Thyroid gland (tissue), 4 donors: ENCODE data around the gene AQP9. TPM values are rescaled to one million over a fixed set of nuclear protein-coding genes. Genes with fewer than 3 reads are reported as not detected.
"Not testable (repeated sequence)": the region's sequence is repeated elsewhere in the genome, so short reads cannot be mapped to it uniquely, and the experiment has no call there.

Source experiments
- DNase-seq, 2 donors: peaks; one replicate each; pipeline ENCODE4 v3.0.0-alpha.2; 2019
- H3K27ac ChIP-seq, 3 donors: fragments of 200-600 bp; sonication (generic); 1 replicate in 2 of 3; 2 replicates in 1 of 3; pipeline ENCODE4 v1.5.1; 2016 to 2019; ENCODE audit warnings: mild to moderate bottlenecking in 1 of 3, moderate library complexity in 1 of 3
- H3K27me3 ChIP-seq: fragments of 200-600 bp; sonication (generic); one replicate; pipeline ENCODE4 v1.5.1; 2019
- H3K36me3 ChIP-seq, 2 donors: fragments of 200-600 bp; sonication (generic); one replicate each; pipeline ENCODE4 v1.5.1; 2016 to 2019
- H3K4me1 ChIP-seq, 2 donors: fragments of 200-600 bp; sonication (generic); one replicate each; pipeline ENCODE4 v1.5.1; 2017 to 2019
- H3K4me3 ChIP-seq, 3 donors: fragments of 200-600 bp; sonication (generic); replicated peaks in 1 of 3; 1 replicate in 2 of 3; 2 replicates in 1 of 3; pipeline ENCODE4 v1.5.1; 2016; ENCODE audit warnings: mild to moderate bottlenecking in 1 of 3
- H3K9me3 ChIP-seq: fragments of 200-600 bp; sonication (generic); one replicate; pipeline ENCODE4 v1.5.1; 2017
- POLR2A ChIP-seq, 2 donors: fragments of 450-650 bp; IDR thresholded peaks; one replicate each; pipeline ENCODE4 v1.6.1; 2017; ENCODE audit warnings: antibody characterized with exemption in 2 of 2, mild to moderate bottlenecking in 2 of 2, moderate library complexity in 1 of 2
- WGBS, 2 donors: methylation state at CpG; one replicate each; pipeline ENCODE4 v1.1.5; 2017; 5-methylcytosine and 5-hydroxymethylcytosine counted together
- intact Hi-C: fragments of 100-400 bp; cut with DNase I; formaldehyde crosslinking; loops from one replicate; pipeline ENCODE4 v1.15.1; 2023
- total RNA-seq, 4 donors: library from RNA; depleted of rRNA; stranded (reverse); fragments of >200 nt; gene quantifications; one replicate each; pipeline ENCODE4 v1.2.3, GENCODE V29; 2016
- TF ChIP-seq, protein P1 (sequence below), 6 experiments: fragments of 200-600 bp in 3 of 6; fragments of 450-650 bp in 3 of 6; sonication (generic) in 3 of 6; IDR thresholded peaks; one replicate each; pipeline ENCODE4 v1.5.1; 2016 to 2019; ENCODE audit warnings: antibody characterized with exemption in 6 of 6, mild to moderate bottlenecking in 2 of 6, inconsistent platforms in 1 of 6, moderate library complexity in 1 of 6

AQP9 gene
- total RNA-seq, 4 donors from 2014 or later = 0.21 to 1.6 (median 0.78) TPM; not detected in 1

GRCh38 chr15:58200739-58201138, 62.6 kb downstream of the AQP9 start:
- H3K4me1 ChIP-seq = no peaks in the 10 kb centered on the region
- intact Hi-C loops = no loop called here

GRCh38 chr15:58201516-58201915, 63.3 kb downstream of the AQP9 start:
- H3K27me3 ChIP-seq = no peaks in the 10 kb centered on the region
- no peak overlapping the region for H3K4me3 ChIP-seq
- intact Hi-C loops = no loop called here
- H3K36me3 ChIP-seq = no peaks in the 10 kb centered on the region
- H3K9me3 ChIP-seq = no peaks in the 10 kb centered on the region
- TF ChIP-seq POLR2A (IDR thresholded peaks at IDR 0.05) = no peak
- TF ChIP-seq, protein P1, sequence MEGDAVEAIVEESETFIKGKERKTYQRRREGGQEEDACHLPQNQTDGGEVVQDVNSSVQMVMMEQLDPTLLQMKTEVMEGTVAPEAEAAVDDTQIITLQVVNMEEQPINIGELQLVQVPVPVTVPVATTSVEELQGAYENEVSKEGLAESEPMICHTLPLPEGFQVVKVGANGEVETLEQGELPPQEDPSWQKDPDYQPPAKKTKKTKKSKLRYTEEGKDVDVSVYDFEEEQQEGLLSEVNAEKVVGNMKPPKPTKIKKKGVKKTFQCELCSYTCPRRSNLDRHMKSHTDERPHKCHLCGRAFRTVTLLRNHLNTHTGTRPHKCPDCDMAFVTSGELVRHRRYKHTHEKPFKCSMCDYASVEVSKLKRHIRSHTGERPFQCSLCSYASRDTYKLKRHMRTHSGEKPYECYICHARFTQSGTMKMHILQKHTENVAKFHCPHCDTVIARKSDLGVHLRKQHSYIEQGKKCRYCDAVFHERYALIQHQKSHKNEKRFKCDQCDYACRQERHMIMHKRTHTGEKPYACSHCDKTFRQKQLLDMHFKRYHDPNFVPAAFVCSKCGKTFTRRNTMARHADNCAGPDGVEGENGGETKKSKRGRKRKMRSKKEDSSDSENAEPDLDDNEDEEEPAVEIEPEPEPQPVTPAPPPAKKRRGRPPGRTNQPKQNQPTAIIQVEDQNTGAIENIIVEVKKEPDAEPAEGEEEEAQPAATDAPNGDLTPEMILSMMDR (IDR thresholded peaks at IDR 0.05) = no peak
- no peak overlapping the region for H3K27ac ChIP-seq
- H3K4me1 ChIP-seq = no peaks in the 10 kb centered on the region
- no peak for DNase-seq

More at GRCh38 chr15:58200739-58201138, 62.6 kb downstream of the AQP9 start:
- no peaks in the 10 kb centered on the region for H3K36me3 ChIP-seq
- WGBS, 2 donors = 87 to 91% methylated on average over 8 of the region's 8 CpGs
- TF ChIP-seq POLR2A (IDR thresholded peaks at IDR 0.05) = no peak
- TF ChIP-seq, protein P1 (IDR thresholded peaks at IDR 0.05) = no peak
- no peaks in the 10 kb centered on the region for H3K9me3 ChIP-seq
- no peak for DNase-seq
- H3K27ac ChIP-seq = no peak overlapping the region
- H3K27me3 ChIP-seq = no peaks in the 10 kb centered on the region
- no peak overlapping the region for H3K4me3 ChIP-seq

DNA sequence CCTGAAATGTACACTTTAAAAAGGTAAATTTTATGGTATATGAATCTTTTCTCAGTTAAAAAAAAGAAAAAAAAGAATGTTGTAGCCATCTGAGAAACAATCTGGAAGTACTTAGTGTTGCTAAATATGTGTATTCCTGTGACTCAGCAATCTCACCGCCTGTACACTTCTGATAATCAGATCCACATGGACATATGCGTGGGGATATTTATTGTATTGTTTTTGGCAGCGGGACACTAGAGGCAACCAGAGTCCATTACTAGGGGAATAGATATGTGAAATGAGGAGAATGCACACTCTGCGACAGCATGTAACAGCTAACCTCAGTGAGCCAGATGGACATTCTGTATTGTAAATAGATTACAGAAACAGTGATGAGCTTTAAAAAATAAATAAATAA, 65.4 kb downstream of the AQP9 start:
- intact Hi-C loops = no loop called here
- no peaks in the 10 kb centered on the region for H3K36me3 ChIP-seq
- TF ChIP-seq, protein P1 (IDR thresholded peaks at IDR 0.05) = no peak
- TF ChIP-seq POLR2A (IDR thresholded peaks at IDR 0.05) = no peak
- no peaks in the 10 kb centered on the region for H3K4me1 ChIP-seq
- H3K27ac ChIP-seq = no peak overlapping the region
- WGBS, 2 donors = 66 to 75% methylated on average over 4 of the region's 4 CpGs
- no peak overlapping the region for H3K4me3 ChIP-seq
- no peak for DNase-seq
- no peaks in the 10 kb centered on the region for H3K9me3 ChIP-seq
- no peaks in the 10 kb centered on the region for H3K27me3 ChIP-seq

- no peak overlapping the region for H3K4me3 ChIP-seq
- intact Hi-C loops = no loop called here
- no peaks in the 10 kb centered on the region for H3K36me3 ChIP-seq
- no peaks in the 10 kb centered on the region for H3K27me3 ChIP-seq
- H3K4me1 ChIP-seq = no peaks in the 10 kb centered on the region
- 91 to 93% methylated on average over 9 of the region's 9 CpGs for WGBS, 2 donors
- H3K9me3 ChIP-seq = no peaks in the 10 kb centered on the region
- no peak for DNase-seq
- no peak for TF ChIP-seq POLR2A (IDR thresholded peaks at IDR 0.05)
- TF ChIP-seq, protein P1 (IDR thresholded peaks at IDR 0.05) = no peak
- no peak overlapping the region for H3K27ac ChIP-seq
Observed at GRCh38 chr15:58206151-58206550, 68.0 kb downstream of the AQP9 start.

DNA sequence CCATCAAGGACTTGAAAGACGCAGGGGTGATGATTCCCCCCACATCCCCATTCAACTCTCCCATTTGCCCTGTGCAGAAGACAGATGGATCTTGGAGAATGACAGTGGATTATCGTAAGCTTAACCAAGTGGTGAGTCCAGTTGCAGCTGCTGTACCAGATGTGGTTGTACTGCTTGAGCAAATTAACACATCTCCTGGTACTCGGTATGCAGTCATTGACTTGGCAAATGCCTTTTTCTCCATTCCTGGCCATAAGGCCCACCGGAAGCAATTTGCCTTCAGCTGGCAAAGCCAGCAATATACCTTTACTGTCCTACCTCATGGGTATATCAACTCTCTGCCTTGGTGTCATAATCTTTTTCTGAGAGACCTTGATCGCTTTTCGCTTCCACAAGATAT, 70.0 kb downstream of the AQP9 start:
- H3K36me3 ChIP-seq, H3K4me3 ChIP-seq, DNase-seq, H3K27me3 ChIP-seq, intact Hi-C loops, H3K27ac ChIP-seq, H3K9me3 ChIP-seq, H3K4me1 ChIP-seq: not testable (repeated sequence)
- WGBS, 2 donors = 93 to 98% methylated on average over 6 of the region's 6 CpGs

DNA sequence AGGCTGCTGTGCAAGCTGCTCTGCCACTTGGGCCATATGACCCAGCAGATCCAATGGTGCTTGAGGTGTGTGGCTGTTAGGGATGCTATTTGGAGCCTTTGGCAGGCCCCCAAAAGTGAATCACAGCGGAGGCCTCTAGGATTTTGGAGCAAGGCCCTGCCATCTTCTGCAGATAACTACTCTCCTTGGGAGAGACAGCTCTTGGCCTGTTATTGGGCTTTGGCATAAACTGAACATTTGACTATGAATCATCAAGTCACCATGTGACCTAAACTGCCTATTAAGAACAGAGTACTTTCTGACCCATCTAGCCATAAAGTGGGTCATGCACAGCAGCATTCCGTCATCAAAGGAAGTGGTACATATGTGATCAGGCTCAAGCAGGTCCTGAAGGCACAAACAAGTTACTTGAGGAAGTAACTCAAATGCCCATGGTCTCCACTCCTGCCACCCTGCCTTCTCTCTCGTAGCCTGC, 70.9 kb downstream of the AQP9 start:
- intact Hi-C loops, H3K27ac ChIP-seq, H3K36me3 ChIP-seq, H3K9me3 ChIP-seq, H3K4me1 ChIP-seq, H3K4me3 ChIP-seq, DNase-seq, H3K27me3 ChIP-seq: not testable (repeated sequence)
- 96 to 98% methylated on average over 2 to 3 of the region's 3 CpGs for WGBS, 2 donors

DNA sequence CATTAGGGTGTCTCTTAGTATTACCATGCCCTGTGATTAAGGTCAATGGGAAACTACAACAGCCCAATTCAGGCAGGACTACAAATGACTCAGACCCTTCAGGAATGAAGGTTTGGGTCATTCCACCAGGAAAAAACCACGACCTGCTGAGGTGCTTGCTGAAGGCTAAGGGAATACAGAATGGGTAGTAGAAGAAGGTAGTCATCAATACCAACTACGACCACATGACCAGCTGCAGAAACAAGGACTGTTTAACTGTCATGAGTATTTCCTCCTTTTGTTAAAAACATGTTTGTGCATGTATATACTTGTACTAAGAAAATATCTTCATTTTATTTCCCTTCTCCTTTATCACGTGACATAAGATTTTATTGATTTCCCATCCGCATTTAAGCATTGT, 71.8 kb downstream of the AQP9 start:
- DNase-seq, intact Hi-C loops, H3K4me3 ChIP-seq, H3K9me3 ChIP-seq, H3K4me1 ChIP-seq, H3K27me3 ChIP-seq, H3K27ac ChIP-seq, H3K36me3 ChIP-seq: not testable (repeated sequence)
- 85% methylated on average over 4 of the region's 4 CpGs for WGBS, 2 donors
